IMR-90 (cell line): ENCODE results near the gene VGF. TPM values are rescaled to one million over a fixed set of nuclear protein-coding genes. Genes with fewer than 3 reads are reported as not detected.

ENCODE experiments used
- ATAC-seq: fragments of 200-7000 bp; cut with Tn5 transposase; 2 replicates; pipeline ENCODE4 v1.9.1; 2020; ENCODE audit warnings: low read depth, mild to moderate bottlenecking, moderate library complexity
- BruUV-seq: library from RNA; stranded (reverse); fragments of 400-500 nt; replicated peaks from 2 replicates; lab custom pipeline; 2021; lab: Mats Ljungman, UMichigan
- CTCF ChIA-PET: fragments of 300-600 bp; formaldehyde crosslinking; extraction: SDS; loops from one replicate; lab custom pipeline; 2021; ENCODE audit warnings: antibody characterized with exemption; lab: Yijun Ruan, JAX
- POLR2A ChIA-PET: fragments of 300-600 bp; sonication (Branson Sonifier 250); formaldehyde crosslinking; loops from one replicate; lab custom pipeline; 2022; ENCODE audit warnings: antibody characterized with exemption; ENCODE audit not compliant: unreplicated experiment; lab: Charles Lee
- DNase-seq: peaks from one replicate; pipeline ENCODE4 v3.0.0; 2013
- H2AFZ ChIP-seq: replicated peaks from 2 replicates; pipeline ENCODE3; 2013; ENCODE audit warnings: low read length, mild to moderate bottlenecking; ENCODE audit not compliant: poor library complexity
- H2AK5ac ChIP-seq: 2 replicates; pipeline ENCODE4 v1.6.1; 2013; ENCODE audit warnings: low read depth, low read length, inconsistent platforms
- H2AK9ac ChIP-seq: replicated peaks from 2 replicates; pipeline ENCODE3; 2013; ENCODE audit warnings: mild to moderate bottlenecking, low read depth, low read length, moderate library complexity; ENCODE audit not compliant: poor library complexity
- H2BK120ac ChIP-seq: 2 replicates; pipeline ENCODE4 v1.6.1; 2013; ENCODE audit warnings: low read depth, low read length, inconsistent platforms
- H2BK15ac ChIP-seq: 3 replicates; pipeline ENCODE4 v1.6.1; 2013; ENCODE audit warnings: low read depth, low read length, inconsistent platforms
- H2BK20ac ChIP-seq: 2 replicates; pipeline ENCODE4 v1.6.1; 2013; ENCODE audit warnings: low read depth, mild to moderate bottlenecking, inconsistent platforms, low read length, moderate library complexity
- H2BK5ac ChIP-seq: 2 replicates; pipeline ENCODE4 v1.6.1; 2013; ENCODE audit warnings: mild to moderate bottlenecking, low read depth, low read length, inconsistent platforms; ENCODE audit not compliant: poor library complexity, severe bottlenecking
- H3K14ac ChIP-seq: replicated peaks from 2 replicates; pipeline ENCODE4 v1.6.1; 2013; ENCODE audit warnings: low read depth, low read length, inconsistent platforms
- H3K18ac ChIP-seq: 2 replicates; pipeline ENCODE4 v1.6.1; 2013; ENCODE audit warnings: low read depth, low read length, control low read depth
- H3K23ac ChIP-seq: 2 replicates; pipeline ENCODE4 v1.6.1; 2013; ENCODE audit warnings: low read depth, low read length, inconsistent platforms
- H3K27ac ChIP-seq: 2 replicates; pipeline ENCODE4 v1.5.1; 2013; ENCODE audit warnings: mild to moderate bottlenecking, control low read depth, low read length; ENCODE audit not compliant: insufficient read depth
- H3K27me3 ChIP-seq: 2 replicates; pipeline ENCODE4 v1.6.1; 2013; ENCODE audit warnings: low read length; ENCODE audit not compliant: control insufficient read depth, insufficient read depth
- H3K36me3 ChIP-seq: 2 replicates; pipeline ENCODE4 v1.6.1; 2013; ENCODE audit warnings: low read length, mixed read lengths; ENCODE audit not compliant: control insufficient read depth, insufficient read depth
- H3K4ac ChIP-seq: 2 replicates; pipeline ENCODE4 v1.6.1; 2013; ENCODE audit warnings: low read depth, low read length, inconsistent platforms
- H3K4me1 ChIP-seq: 2 replicates; pipeline ENCODE4 v1.6.1; 2013; ENCODE audit warnings: low read length, mixed read lengths; ENCODE audit not compliant: control insufficient read depth, insufficient read depth
- H3K4me2 ChIP-seq: 2 replicates; pipeline ENCODE4 v1.6.1; 2013; ENCODE audit warnings: low read depth, mild to moderate bottlenecking, control low read depth, low read length, moderate library complexity
- H3K4me3 ChIP-seq: 2 replicates; pipeline ENCODE4 v1.5.1; 2013; ENCODE audit warnings: low read depth, mild to moderate bottlenecking, control low read depth, low read length, moderate library complexity; ENCODE audit not compliant: insufficient read depth
- H3K56ac ChIP-seq: 2 replicates; pipeline ENCODE4 v1.6.1; 2013; ENCODE audit warnings: low read length, inconsistent platforms; ENCODE audit not compliant: insufficient read depth; ENCODE audit errors: extremely low read depth
- H3K79me1 ChIP-seq, 2 experiments: 2 replicates each; pipeline ENCODE4 v1.6.1; 2013; ENCODE audit warnings: low read length in 2 of 2, inconsistent platforms in 1 of 2, low read depth in 1 of 2
- H3K9ac ChIP-seq: 2 replicates; pipeline ENCODE4 v1.6.1; 2013; ENCODE audit warnings: low read depth, low read length, control low read depth
- H3K9me1 ChIP-seq: 2 replicates; pipeline ENCODE4 v1.6.1; 2013; ENCODE audit warnings: low read length, inconsistent platforms; ENCODE audit not compliant: insufficient read depth
- H3K9me3 ChIP-seq: 2 replicates; pipeline ENCODE4 v1.6.1; 2013; ENCODE audit warnings: low read length; ENCODE audit not compliant: control insufficient read depth, insufficient read depth
- H4K20me1 ChIP-seq: 2 replicates; pipeline ENCODE4 v1.6.1; 2013; ENCODE audit warnings: low read length, inconsistent platforms; ENCODE audit not compliant: insufficient read depth
- H4K5ac ChIP-seq: 2 replicates; pipeline ENCODE4 v1.6.1; 2013; ENCODE audit warnings: mild to moderate bottlenecking, low read depth, low read length, control low read depth
- H4K8ac ChIP-seq, 2 experiments: 2 replicates each; pipeline ENCODE4 v1.6.1; 2013; ENCODE audit warnings: low read depth in 2 of 2, low read length in 2 of 2, control low read depth in 1 of 2, inconsistent platforms in 1 of 2
- H4K91ac ChIP-seq: 2 replicates; pipeline ENCODE4 v1.6.1; 2013; ENCODE audit warnings: low read depth, low read length, inconsistent platforms; ENCODE audit not compliant: insufficient read depth
- FOS ChIP-seq: fragments of 150-350 bp; IDR thresholded peaks from 2 replicates; pipeline ENCODE4 v1.6.1; 2016; ENCODE audit warnings: low read depth, low read length
- POLR2A ChIP-seq: IDR thresholded peaks from 2 replicates; pipeline ENCODE4 v1.6.1; 2012; ENCODE audit warnings: mild to moderate bottlenecking, low read depth, low read length
- WGBS, 2 experiments: methylation state at CpG; one replicate each; pipeline versions ENCODE4 v1.1.5 to v1.1.7; 2013; ENCODE audit warnings: missing lambda C conversion rate in 2 of 2; ENCODE audit not compliant: insufficient read length in 1 of 2; ENCODE audit errors: extremely low coverage in 2 of 2; 5-methylcytosine and 5-hydroxymethylcytosine counted together
- dilution Hi-C: fragments of 300-500 bp; cut with HindIII; formaldehyde crosslinking; loops from one replicate; pipeline ENCODE4 v1.14.3; 2018; ENCODE audit warnings: low sequenced_read_pairs; ENCODE audit not compliant: unreplicated experiment
- in situ Hi-C: fragments of 300-500 bp; cut with MboI; formaldehyde crosslinking; loops from 3 replicates; pipeline ENCODE4 v1.14.3; 2019; ENCODE audit warnings: low sequenced_read_pairs, inconsistent platforms, mixed read lengths
- intact Hi-C: fragments of 100-400 bp; cut with micrococcal nuclease; formaldehyde crosslinking; loops from 2 replicates; pipeline ENCODE4 v1.10.0; 2022
- polyA plus RNA-seq, 3 experiments: library from polyadenylated mRNA; depleted of rRNA; stranded (reverse); fragments of >200 nt; gene quantifications; 2 replicates each; pipeline ENCODE4 v1.2.3, GENCODE V29; 2012; ENCODE audit warnings: low replicate concordance in 1 of 3
- total RNA-seq: library from RNA; depleted of rRNA; stranded (reverse); fragments of >200 nt; gene quantifications from 2 replicates; pipeline ENCODE4 v1.2.3, GENCODE V29; 2012

Gene VGF
- total and polyA plus RNA-seq, 2 of the 4 experiments (the other 2 are of a cell fraction): 0.18 to 0.50 TPM

- peak overlapping the region; percentile 8 for H2AFZ ChIP-seq
- H3K36me3 ChIP-seq: peaks cover 49% of the 10 kb centered on the region
- DNase-seq: peak; percentile 70
- WGBS, 2 experiments: 72% methylated on average over 3 of the region's 15 CpGs; no CpG with 5 or more reads in 1 of the 2 experiments
- H2BK15ac ChIP-seq: no peak overlapping the region; the same call in 2 of the 3 replicates
- ATAC-seq: no peak
- BruUV-seq: no TSS peak
- H3K9me1 ChIP-seq: peaks cover 4% of the 10 kb centered on the region
- H3K79me1 ChIP-seq: peaks cover 15 to 56% of the 10 kb centered on the region in 2 experiments; a peak in 3 of 4 replicates
- intact Hi-C loops (no loop called here), in situ Hi-C loops (no loop called here), dilution Hi-C loops (no loop called here)
- H2AK9ac ChIP-seq: peak overlapping the region; percentile 85
- peak overlapping the region; percentile 49 for H2BK120ac ChIP-seq
- H3K4ac ChIP-seq: peak overlapping the region; percentile 52; the same call in 1 of the 2 replicates
- H3K23ac ChIP-seq: peak overlapping the region; percentile 85; the same call in 1 of the 2 replicates
- no peak overlapping the region for H2BK20ac ChIP-seq
- peak overlapping the region; percentile 6; the same call in 1 of the 2 replicates for H3K9ac ChIP-seq
- H3K14ac ChIP-seq: peak overlapping the region; percentile 77; the same call in 1 of the 2 replicates
- no peak overlapping the region for H3K4me3 ChIP-seq
- no peaks in the 10 kb centered on the region for H3K9me3 ChIP-seq
- CTCF ChIA-PET: interaction anchor here (1.0 to 1.6 kb wide), 3 partner anchors 10 to 43 kb away, joined by 3 to 8 read pairs (median 6); no protein-coding TSS in a partner anchor
- POLR2A ChIA-PET: interaction anchor here (0.6 kb wide), 1 partner anchor 10 kb away, joined by 4 read pairs; no protein-coding TSS in a partner anchor
- H3K27me3 ChIP-seq: no peaks in the 10 kb centered on the region
- H4K5ac ChIP-seq: peak overlapping the region; percentile 4; the same call in 1 of the 2 replicates
- H3K4me2 ChIP-seq: no peak overlapping the region
- peak overlapping the region; percentile 77; the same call in 1 of the 2 replicates for H2AK5ac ChIP-seq
- peaks cover 18% of the 10 kb centered on the region; the same call in 1 of the 2 replicates for H3K4me1 ChIP-seq
- TF ChIP-seq POLR2A (peak; percentile 71), FOS (no peak)
- peak overlapping the region; percentile 44 for H4K91ac ChIP-seq
- H3K18ac ChIP-seq: no peak overlapping the region
- H3K56ac ChIP-seq: peak overlapping the region; percentile 7; the same call in 1 of the 2 replicates
- peak overlapping the region; percentile 66 for H2BK5ac ChIP-seq
- H4K8ac ChIP-seq: peak overlapping the region in 1 of 2 experiments; percentile 50; a peak in 1 of 4 replicates
- peaks cover 66% of the 10 kb centered on the region for H4K20me1 ChIP-seq
- peak overlapping the region; percentile 26; the same call in 1 of the 2 replicates for H3K27ac ChIP-seq
Measured at GRCh38 chr7:101133621-101134398, 31.6 kb downstream of the VGF start.
